Endothelial cell (in vitro differentiated cells): ENCODE results near the gene NAV3. TPM values are rescaled to one million over a fixed set of nuclear protein-coding genes. Genes with fewer than 3 reads are reported as not detected.

Experiments
- DNase-seq: peaks from one replicate; pipeline ENCODE4 v3.0.0; 2021; ENCODE audit warnings: low spot score
- H3K27ac Mint-ChIP-seq: one replicate; pipeline ENCODE4 v1.8.0; 2021; ENCODE audit warnings: mixed read lengths, inconsistent platforms; ENCODE audit not compliant: unreplicated experiment
- H3K27me3 Mint-ChIP-seq: one replicate; pipeline ENCODE4 v1.8.0; 2021; ENCODE audit warnings: mild to moderate bottlenecking, moderate library complexity, mixed read lengths, inconsistent platforms; ENCODE audit not compliant: unreplicated experiment
- H3K36me3 Mint-ChIP-seq: one replicate; pipeline ENCODE4 v1.8.0; 2021; ENCODE audit warnings: mild to moderate bottlenecking, low read depth, mixed read lengths, inconsistent platforms; ENCODE audit not compliant: unreplicated experiment
- H3K4me1 Mint-ChIP-seq: one replicate; pipeline ENCODE4 v1.8.0; 2021; ENCODE audit warnings: mild to moderate bottlenecking, mixed read lengths, inconsistent platforms; ENCODE audit not compliant: unreplicated experiment
- H3K4me3 Mint-ChIP-seq: one replicate; pipeline ENCODE4 v1.8.0; 2021; ENCODE audit warnings: mild to moderate bottlenecking, mixed read lengths, inconsistent platforms; ENCODE audit not compliant: unreplicated experiment
- H3K9me3 Mint-ChIP-seq: one replicate; pipeline ENCODE4 v1.8.0; 2021; ENCODE audit warnings: mixed read lengths, inconsistent platforms; ENCODE audit not compliant: unreplicated experiment
- CTCF ChIP-seq: fragments of 200-600 bp; sonication (generic); IDR thresholded peaks from one replicate; pipeline ENCODE4 v1.5.0; 2021; ENCODE audit warnings: antibody characterized with exemption; ENCODE audit not compliant: unreplicated experiment
- total RNA-seq: library from RNA; stranded (reverse); fragmentation: NEBNext Ultra II Directional; extraction: Animal tissue kit (Norgen Biotek cat#: 25700); gene quantifications from one replicate; pipeline ENCODE4 v1.2.1, GENCODE V29; 2021; ENCODE audit not compliant: unreplicated experiment

Gene NAV3
- total RNA-seq, 1 donor from 2014 or later = 20.3 TPM

GRCh38 chr12:77837876-77838291 is 7.2 kb downstream of the NAV3 start:
- DNase-seq = no peak

DNA sequence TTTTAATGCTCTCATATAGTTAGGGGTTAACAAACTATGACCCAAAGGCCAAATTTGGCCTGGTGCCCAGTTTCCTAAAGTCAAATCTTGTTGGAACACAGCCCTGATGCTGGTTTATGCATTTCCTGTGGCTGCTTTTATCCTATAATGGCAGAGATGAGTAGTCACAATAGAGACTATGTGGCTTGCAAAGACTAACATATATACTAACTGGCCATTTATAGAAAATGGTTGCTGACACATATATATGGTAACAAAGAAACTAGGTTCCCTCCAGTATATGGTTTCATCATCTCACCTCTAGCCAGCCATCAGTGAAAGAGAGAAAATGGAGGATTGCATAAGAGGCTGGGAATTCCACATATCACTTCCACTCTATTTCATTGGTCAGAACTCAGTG is 10.8 kb downstream of the NAV3 start:
- TF ChIP-seq CTCF = no peak
- Mint-ChIP-seq H3K27ac (no peak overlapping the region), H3K4me3 (no peak overlapping the region), H3K36me3 (no peaks in the 10 kb centered on the region), H3K27me3 (no peaks in the 10 kb centered on the region), H3K4me1 (peaks cover 7% of the 10 kb centered on the region), H3K9me3 (no peaks in the 10 kb centered on the region)
- DNase-seq = no peak

More at GRCh38 chr12:77837876-77838291, 7.2 kb downstream of the NAV3 start:
- Mint-ChIP-seq H3K27ac (no peak overlapping the region), H3K4me1 (peaks cover 1% of the 10 kb centered on the region), H3K36me3 (no peaks in the 10 kb centered on the region), H3K9me3 (no peaks in the 10 kb centered on the region), H3K4me3 (no peak overlapping the region), H3K27me3 (peaks cover 1% of the 10 kb centered on the region)
- no peak for TF ChIP-seq CTCF

GRCh38 chr12:77842430-77842829 is 11.7 kb downstream of the NAV3 start:
- peaks cover 16% of the 10 kb centered on the region for H3K4me1 Mint-ChIP-seq
- H3K4me3 Mint-ChIP-seq = no peak overlapping the region
- no peaks in the 10 kb centered on the region for H3K36me3 Mint-ChIP-seq
- no peaks in the 10 kb centered on the region for H3K27me3 Mint-ChIP-seq
- no peak overlapping the region for H3K27ac Mint-ChIP-seq
- TF ChIP-seq CTCF = no peak
- no peaks in the 10 kb centered on the region for H3K9me3 Mint-ChIP-seq
- DNase-seq = no peak

- no peak for TF ChIP-seq CTCF
- H3K27ac Mint-ChIP-seq = no peak overlapping the region
- H3K27me3 Mint-ChIP-seq = peaks cover 1% of the 10 kb centered on the region
- no peaks in the 10 kb centered on the region for H3K36me3 Mint-ChIP-seq
- no peak overlapping the region for H3K4me3 Mint-ChIP-seq
- peaks cover 28% of the 10 kb centered on the region for H3K4me1 Mint-ChIP-seq
- no peak for DNase-seq
- H3K9me3 Mint-ChIP-seq = no peaks in the 10 kb centered on the region
These were observed 15.1 kb downstream of the NAV3 start for GRCh38 chr12:77845831-77846230.

- no peak overlapping the region for H3K4me3 Mint-ChIP-seq
- peak overlapping the region; percentile 75 for H3K27ac Mint-ChIP-seq
- TF ChIP-seq CTCF = no peak
- DNase-seq = no peak
- H3K9me3 Mint-ChIP-seq = no peaks in the 10 kb centered on the region
- no peaks in the 10 kb centered on the region for H3K36me3 Mint-ChIP-seq
- peaks cover 28% of the 10 kb centered on the region for H3K4me1 Mint-ChIP-seq
- H3K27me3 Mint-ChIP-seq = peaks cover 1% of the 10 kb centered on the region
These were observed 16.4 kb downstream of the NAV3 start for GRCh38 chr12:77847060-77847541.
